ENCODE measurements around the gene CCNL2.
A peak's percentile ranks its signal among the peaks of the same experiment; 100 is the strongest.
"Not testable (repeated sequence)": the region's sequence is repeated elsewhere in the genome, so short reads cannot be mapped to it uniquely, and the experiment has no call there.

The CCNL2 gene

GRCh38 chr1:1399187-1399871 is at the start of gene CCNL2:
TSS of gene CCNL2 (minus strand) at chr1:1399335. CDS start at chr1:1399306, 29 bp downstream.
- Histone ChIP-seq H3K36me3 (ENCODE audit: control insufficient read depth, insufficient read depth, low read length, severe bottlenecking) (peaks cover 59% of the 10 kb centered on the region), H3K9ac (ENCODE audit: low read length) (peak within 1 kb of the TSS; percentile 93), H3K27me3 (replicated peaks; ENCODE audit: control insufficient read depth, insufficient read depth, low read length) (no peaks in the 10 kb centered on the region), H3K4me3 (ENCODE audit: low read length) (peak within 1 kb of the TSS; percentile 91), H3K4me1 (ENCODE audit: control insufficient read depth, insufficient read depth, low read length) (peaks cover 29% of the 10 kb centered on the region), H3K9me3 (ENCODE audit: control insufficient read depth, low read length) (no peaks in the 10 kb centered on the region)
- DNase-seq (ENCODE audit: low read depth) = peak; percentile 99

DNA sequence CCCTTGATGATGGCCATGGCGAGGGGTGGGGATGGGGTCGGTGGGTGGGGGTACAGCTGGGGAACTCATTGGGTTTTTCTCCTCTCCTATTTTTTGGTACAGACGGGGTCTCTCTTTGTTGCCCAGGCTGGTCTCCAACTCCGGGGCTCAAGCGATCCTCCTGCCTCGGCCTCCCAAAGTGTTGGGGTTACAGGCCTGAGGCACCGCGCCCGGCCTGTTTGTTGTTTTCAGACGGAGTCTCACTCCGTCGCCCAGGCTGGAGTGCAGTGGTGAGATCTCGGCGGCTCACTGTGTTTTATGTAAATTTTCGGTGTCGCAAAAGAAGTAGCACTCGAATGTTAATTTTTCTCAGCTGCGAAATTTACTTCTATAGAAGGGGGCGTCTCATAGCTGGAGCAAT is 47.5 kb upstream of the CCNL2 start:
- H3K9me3 ChIP-seq (ENCODE audit: control insufficient read depth, low read length); H3K36me3 ChIP-seq (ENCODE audit: control insufficient read depth, insufficient read depth, low read length, severe bottlenecking); H3K4me3 ChIP-seq (ENCODE audit: low read length); H3K27me3 ChIP-seq (replicated peaks; ENCODE audit: control insufficient read depth, insufficient read depth, low read length); H3K9ac ChIP-seq (ENCODE audit: low read length); DNase-seq (ENCODE audit: low read depth); H3K4me1 ChIP-seq (ENCODE audit: control insufficient read depth, insufficient read depth, low read length): not testable (repeated sequence)

GRCh38 chr1:1442069-1442770 is 43.1 kb upstream of the CCNL2 start:
- no peaks in the 10 kb centered on the region for H3K36me3 ChIP-seq (ENCODE audit: control insufficient read depth, insufficient read depth, low read length, severe bottlenecking)
- no peak overlapping the region for H3K9ac ChIP-seq (ENCODE audit: low read length)
- no peak for DNase-seq (ENCODE audit: low read depth)
- no peaks in the 10 kb centered on the region for H3K9me3 ChIP-seq (ENCODE audit: control insufficient read depth, low read length)
- no peak overlapping the region for H3K4me3 ChIP-seq (ENCODE audit: low read length)
- H3K27me3 ChIP-seq (replicated peaks; ENCODE audit: control insufficient read depth, insufficient read depth, low read length) = no peaks in the 10 kb centered on the region
- H3K4me1 ChIP-seq (ENCODE audit: control insufficient read depth, insufficient read depth, low read length) = peaks cover 7% of the 10 kb centered on the region

DNA sequence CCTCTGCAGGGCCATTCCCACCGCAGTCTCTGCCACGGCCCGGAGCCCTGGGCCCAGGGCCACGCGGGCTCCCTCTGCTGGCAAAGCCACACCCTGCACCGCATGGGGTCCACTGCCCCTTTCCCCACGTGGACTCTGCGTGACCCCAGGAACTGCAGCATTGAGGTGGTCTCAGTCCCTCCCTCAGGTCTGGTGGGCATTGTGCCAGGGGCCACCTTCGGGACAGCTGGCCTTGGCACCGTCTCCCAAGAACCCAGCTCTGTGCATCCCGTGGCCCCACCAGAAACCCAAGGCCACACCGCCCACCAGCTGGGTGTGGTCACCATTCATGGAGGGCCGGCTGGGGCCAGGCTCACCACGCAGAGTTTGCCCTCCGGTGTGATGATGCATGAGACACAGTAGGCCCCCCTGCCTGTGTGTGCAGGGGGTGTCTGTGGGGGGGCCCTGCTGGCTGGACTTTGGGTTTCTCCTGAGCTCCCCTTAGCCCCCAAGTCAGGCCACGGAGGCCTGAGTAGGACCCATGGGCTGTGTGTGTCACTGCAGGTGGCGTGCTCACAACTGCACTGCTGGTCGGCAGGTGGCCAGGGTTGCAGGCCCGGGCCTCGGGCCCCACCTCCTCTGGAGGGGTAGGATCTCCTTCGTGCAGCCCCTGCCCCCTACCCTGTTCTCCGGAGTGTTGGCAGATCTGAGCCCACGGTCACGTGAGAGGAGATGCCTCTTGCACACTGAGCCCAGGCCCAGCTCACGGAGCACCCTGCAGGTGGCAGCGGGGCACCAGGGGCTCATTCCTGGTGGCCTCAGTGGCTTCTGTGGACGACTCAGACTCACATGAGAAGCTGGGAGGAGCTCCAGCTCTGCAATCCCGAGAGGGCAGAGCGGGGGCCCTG is 42.1 kb upstream of the CCNL2 start:
- H3K4me3 ChIP-seq (ENCODE audit: low read length) = no peak overlapping the region
- H3K9ac ChIP-seq (ENCODE audit: low read length) = no peak overlapping the region
- H3K27me3 ChIP-seq (replicated peaks; ENCODE audit: control insufficient read depth, insufficient read depth, low read length) = no peaks in the 10 kb centered on the region
- no peaks in the 10 kb centered on the region for H3K9me3 ChIP-seq (ENCODE audit: control insufficient read depth, low read length)
- H3K4me1 ChIP-seq (ENCODE audit: control insufficient read depth, insufficient read depth, low read length) = peaks cover 7% of the 10 kb centered on the region
- no peaks in the 10 kb centered on the region for H3K36me3 ChIP-seq (ENCODE audit: control insufficient read depth, insufficient read depth, low read length, severe bottlenecking)
- peak; percentile 65 for DNase-seq (ENCODE audit: low read depth)

DNA sequence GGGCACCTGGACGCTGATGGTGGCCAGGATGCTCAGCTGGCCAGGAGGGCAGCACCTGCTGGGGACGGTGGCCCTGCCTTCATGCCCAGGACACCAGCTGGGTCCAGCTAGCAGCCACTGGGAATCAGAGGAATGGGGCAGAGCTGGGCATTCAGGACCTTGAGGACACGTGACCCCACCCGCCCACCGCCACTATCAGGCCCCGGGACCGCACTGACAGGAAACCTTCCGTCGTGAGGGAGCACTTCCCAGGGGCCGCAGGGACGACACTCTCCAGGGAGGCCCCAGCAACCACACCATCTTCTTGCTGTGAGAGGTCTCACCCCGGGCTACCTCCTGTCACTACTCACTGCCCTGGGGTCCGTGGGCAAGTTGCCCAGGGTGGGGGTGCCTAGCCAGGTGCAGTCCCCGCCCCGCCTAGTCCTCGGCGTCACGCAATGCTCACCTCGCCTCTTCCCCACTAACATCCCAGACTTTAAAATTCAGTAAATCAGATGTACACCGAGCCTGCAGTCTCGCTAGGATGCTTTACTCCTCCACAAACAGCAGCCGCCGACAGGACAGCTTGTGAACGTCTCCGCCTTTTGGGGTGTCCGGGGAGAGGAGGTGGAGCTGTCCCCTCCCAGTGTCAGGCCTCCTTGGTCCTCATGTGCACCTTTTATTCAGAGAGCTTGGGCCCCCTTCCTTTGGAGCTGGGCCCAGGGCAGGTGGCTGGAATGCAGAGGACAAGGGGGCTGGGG is 41.3 kb upstream of the CCNL2 start:
- Histone ChIP-seq H3K9me3 (ENCODE audit: control insufficient read depth, low read length) (no peaks in the 10 kb centered on the region), H3K9ac (ENCODE audit: low read length) (no peak overlapping the region), H3K4me1 (ENCODE audit: control insufficient read depth, insufficient read depth, low read length) (peaks cover 7% of the 10 kb centered on the region), H3K36me3 (ENCODE audit: control insufficient read depth, insufficient read depth, low read length, severe bottlenecking) (no peaks in the 10 kb centered on the region), H3K4me3 (ENCODE audit: low read length) (no peak overlapping the region), H3K27me3 (replicated peaks; ENCODE audit: control insufficient read depth, insufficient read depth, low read length) (no peaks in the 10 kb centered on the region)
- no peak for DNase-seq (ENCODE audit: low read depth)

DNA sequence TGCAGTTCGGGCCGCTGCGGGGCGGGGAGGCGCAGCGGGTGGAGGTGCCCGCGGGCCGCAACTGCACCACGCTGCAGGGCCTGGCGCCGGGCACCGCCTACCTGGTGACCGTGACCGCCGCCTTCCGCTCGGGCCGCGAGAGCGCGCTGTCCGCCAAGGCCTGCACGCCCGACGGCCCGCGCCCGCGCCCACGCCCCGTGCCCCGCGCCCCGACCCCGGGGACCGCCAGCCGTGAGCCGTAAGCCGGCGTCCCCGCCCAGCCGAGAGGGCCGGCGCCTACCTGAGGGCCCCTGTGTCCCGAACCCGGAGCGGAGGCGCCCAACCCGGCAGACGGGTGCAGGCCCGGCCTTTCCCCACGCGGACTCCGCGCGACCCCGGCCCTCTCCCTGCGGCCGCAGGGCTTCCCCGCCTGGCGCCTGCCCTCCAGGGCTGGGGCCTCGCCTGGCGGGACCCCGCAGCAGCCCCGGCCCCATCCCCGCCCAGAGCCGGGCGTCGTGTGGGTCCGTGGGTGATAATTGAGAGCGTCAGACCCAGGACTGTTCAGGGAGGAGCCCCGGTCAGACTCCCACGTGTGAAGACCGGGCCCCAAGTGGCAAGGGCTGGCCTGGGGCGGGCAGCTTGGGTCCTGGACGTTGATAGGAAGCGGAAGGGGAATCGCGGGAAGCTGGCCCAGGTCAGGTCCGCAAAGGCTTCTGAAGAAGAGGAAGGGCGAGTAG is 40.6 kb upstream of the CCNL2 start:
- no peaks in the 10 kb centered on the region for H3K9me3 ChIP-seq (ENCODE audit: control insufficient read depth, low read length)
- no peaks in the 10 kb centered on the region for H3K36me3 ChIP-seq (ENCODE audit: control insufficient read depth, insufficient read depth, low read length, severe bottlenecking)
- no peaks in the 10 kb centered on the region for H3K27me3 ChIP-seq (replicated peaks; ENCODE audit: control insufficient read depth, insufficient read depth, low read length)
- peaks cover 7% of the 10 kb centered on the region for H3K4me1 ChIP-seq (ENCODE audit: control insufficient read depth, insufficient read depth, low read length)
- no peak for DNase-seq (ENCODE audit: low read depth)
- H3K4me3 ChIP-seq (ENCODE audit: low read length) = no peak overlapping the region
- no peak overlapping the region for H3K9ac ChIP-seq (ENCODE audit: low read length)

DNA sequence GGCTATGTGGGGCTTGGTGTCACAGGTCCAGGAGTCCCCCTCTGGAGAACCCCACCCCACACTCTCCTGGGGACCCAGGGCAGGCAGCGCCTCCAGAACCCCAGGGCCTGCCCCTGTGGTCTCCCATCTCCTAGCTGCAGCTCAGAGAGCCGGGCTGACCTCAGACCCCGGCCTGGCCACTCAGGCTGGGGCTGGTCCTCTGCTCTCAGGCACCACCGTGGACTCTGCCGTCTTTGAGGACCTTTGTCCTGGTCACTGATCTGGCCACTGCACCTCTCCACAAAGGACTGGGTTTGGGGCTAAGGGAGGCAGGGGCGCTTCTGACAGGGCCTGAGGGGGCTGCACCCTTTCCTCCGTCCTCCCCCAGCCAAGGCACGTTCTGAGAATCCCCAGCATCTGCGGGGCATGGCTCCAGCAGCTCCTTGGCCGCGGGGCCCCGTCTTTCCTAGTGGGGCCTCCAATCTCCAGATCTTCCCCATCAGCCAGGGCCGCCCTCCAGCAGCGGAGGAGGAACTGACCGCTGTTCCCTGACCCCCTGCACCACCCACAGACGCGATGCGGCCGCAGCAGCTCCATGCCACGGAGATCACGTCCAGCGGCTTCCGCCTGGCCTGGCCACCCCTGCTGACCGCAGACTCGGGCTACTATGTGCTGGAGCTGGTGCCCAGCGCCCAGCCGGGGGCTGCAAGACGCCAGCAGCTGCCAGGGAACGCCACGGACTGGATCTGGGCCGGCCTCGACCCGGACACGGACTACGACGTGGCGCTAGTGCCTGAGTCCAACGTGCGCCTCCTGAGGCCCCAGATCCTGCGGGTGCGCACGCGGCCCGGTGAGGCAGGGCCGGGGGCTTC is 39.6 kb upstream of the CCNL2 start:
- Histone ChIP-seq H3K9ac (ENCODE audit: low read length) (no peak overlapping the region), H3K4me3 (ENCODE audit: low read length) (no peak overlapping the region), H3K36me3 (ENCODE audit: control insufficient read depth, insufficient read depth, low read length, severe bottlenecking) (no peaks in the 10 kb centered on the region), H3K4me1 (ENCODE audit: control insufficient read depth, insufficient read depth, low read length) (peaks cover 7% of the 10 kb centered on the region), H3K9me3 (ENCODE audit: control insufficient read depth, low read length) (no peaks in the 10 kb centered on the region), H3K27me3 (replicated peaks; ENCODE audit: control insufficient read depth, insufficient read depth, low read length) (no peaks in the 10 kb centered on the region)
- no peak for DNase-seq (ENCODE audit: low read depth)

DNA sequence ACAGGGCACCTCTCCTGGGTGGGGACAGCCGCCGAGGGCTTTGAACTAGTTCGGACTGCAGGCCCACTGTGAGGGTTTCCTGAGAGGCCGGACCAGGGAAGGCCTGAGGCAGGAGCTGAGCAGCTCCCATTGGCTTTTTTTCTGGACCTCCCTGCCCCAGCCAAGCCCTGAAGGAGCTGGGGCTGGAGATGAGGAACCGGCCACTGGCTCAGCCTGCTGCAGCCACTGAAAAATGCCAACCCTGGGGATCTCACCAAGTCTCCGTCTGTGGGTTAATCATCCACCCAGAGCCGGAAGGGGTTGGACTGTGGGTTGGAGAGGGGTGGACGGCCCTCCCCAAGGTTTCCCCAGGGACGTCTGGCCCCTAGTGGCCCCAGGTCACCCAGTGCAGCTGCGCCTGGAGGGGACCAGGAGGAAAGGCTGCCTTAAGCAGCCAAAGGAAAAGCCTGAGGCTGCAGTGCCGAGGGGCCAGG is 38.8 kb upstream of the CCNL2 start:
- Histone ChIP-seq H3K9me3 (ENCODE audit: control insufficient read depth, low read length) (no peaks in the 10 kb centered on the region), H3K27me3 (replicated peaks; ENCODE audit: control insufficient read depth, insufficient read depth, low read length) (no peaks in the 10 kb centered on the region), H3K4me1 (ENCODE audit: control insufficient read depth, insufficient read depth, low read length) (peaks cover 14% of the 10 kb centered on the region), H3K9ac (ENCODE audit: low read length) (no peak overlapping the region), H3K36me3 (ENCODE audit: control insufficient read depth, insufficient read depth, low read length, severe bottlenecking) (no peaks in the 10 kb centered on the region), H3K4me3 (ENCODE audit: low read length) (no peak overlapping the region)
- DNase-seq (ENCODE audit: low read depth) = no peak

GRCh38 chr1:1437033-1437903 is 38.1 kb upstream of the CCNL2 start:
- Histone ChIP-seq H3K4me3 (ENCODE audit: low read length) (no peak overlapping the region), H3K27me3 (replicated peaks; ENCODE audit: control insufficient read depth, insufficient read depth, low read length) (no peaks in the 10 kb centered on the region), H3K4me1 (ENCODE audit: control insufficient read depth, insufficient read depth, low read length) (peaks cover 17% of the 10 kb centered on the region), H3K9ac (ENCODE audit: low read length) (no peak overlapping the region), H3K9me3 (ENCODE audit: control insufficient read depth, low read length) (no peaks in the 10 kb centered on the region), H3K36me3 (ENCODE audit: control insufficient read depth, insufficient read depth, low read length, severe bottlenecking) (no peaks in the 10 kb centered on the region)
- DNase-seq (ENCODE audit: low read depth) = no peak
